ENCODE data around the gene ABLIM1.

ABLIM1 gene

DNA sequence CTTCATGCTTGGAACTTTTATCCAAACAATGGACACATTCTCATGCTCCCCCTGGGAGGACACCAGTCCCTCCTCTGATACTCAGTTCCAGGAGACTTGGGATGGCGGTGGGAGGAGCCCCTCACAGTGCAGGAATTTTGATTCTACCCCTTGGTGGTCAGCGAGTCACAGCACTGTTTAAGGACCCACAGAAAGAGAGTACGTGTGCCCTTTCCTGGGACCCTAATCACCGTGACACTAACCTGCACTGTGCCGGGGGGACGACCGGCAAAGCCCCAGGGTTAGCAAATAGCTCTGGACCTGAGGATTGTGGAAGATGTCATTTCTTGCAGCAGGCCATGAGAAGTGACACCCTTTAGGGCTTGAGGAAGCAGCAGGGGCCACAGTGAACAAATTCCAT is 264.2 kb downstream of the ABLIM1 start:
- TF ChIP-seq Cebpa-rat (IDR thresholded peaks at IDR 0.05), result no peak
- H3K4me2 ChIP-seq, result peak overlapping the region in 8 of 11 experiments; percentile 16 to 63 (median 44); a peak in 12 of 22 replicates
- no peak overlapping the region for H3K27ac ChIP-seq
- no peak overlapping the region for H3K4me3 ChIP-seq
- H3K9ac ChIP-seq, result no peak overlapping the region
- H3K9me3 ChIP-seq (replicated peaks in 1 of 11), result no peaks in the 10 kb centered on the region
- H3K36me3 ChIP-seq, result no peaks in the 10 kb centered on the region
- peaks cover 7 to 56% (median 34%) of the 10 kb centered on the region in 10 experiments; a peak in 18 of 20 replicates for H3K4me1 ChIP-seq
- no peaks in the 10 kb centered on the region for H4K20me1 ChIP-seq
- peaks cover 0 to 5% (median 0%) of the 10 kb centered on the region in 11 experiments; a peak in 3 of 22 replicates for H3K27me3 ChIP-seq

DNA sequence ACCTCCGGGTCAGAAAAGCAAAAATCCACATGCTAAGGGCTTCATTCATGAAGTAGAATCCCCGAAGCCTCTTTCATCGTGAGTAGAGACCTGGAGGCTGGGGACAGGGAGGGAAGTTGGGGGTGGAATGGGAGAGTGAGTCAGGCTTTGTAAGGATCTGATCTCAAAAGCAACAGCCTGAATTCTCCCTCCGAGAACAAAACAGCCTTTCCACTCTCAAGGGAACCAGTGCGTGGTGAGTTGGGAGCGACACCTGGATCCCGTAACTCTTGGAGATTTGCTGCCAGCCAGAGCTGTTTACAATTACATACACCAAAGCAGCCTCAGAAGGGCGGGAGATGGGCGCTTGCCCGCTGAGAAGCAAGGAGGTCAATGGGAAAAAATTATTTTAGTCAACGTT is 264.6 kb downstream of the ABLIM1 start:
- H3K27me3 ChIP-seq, result peaks cover 0 to 5% (median 0%) of the 10 kb centered on the region in 11 experiments; a peak in 3 of 22 replicates
- no peak for TF ChIP-seq Cebpa-rat (IDR thresholded peaks at IDR 0.05)
- no peaks in the 10 kb centered on the region for H3K36me3 ChIP-seq
- H3K4me3 ChIP-seq, result no peak overlapping the region
- no peaks in the 10 kb centered on the region for H4K20me1 ChIP-seq
- peaks cover 7 to 55% (median 35%) of the 10 kb centered on the region in 10 experiments; a peak in 18 of 20 replicates for H3K4me1 ChIP-seq
- peak overlapping the region in 3 of 11 experiments; percentile 3 to 22 (median 11); a peak in 2 of 22 replicates for H3K4me2 ChIP-seq
- H3K9me3 ChIP-seq (replicated peaks in 1 of 11), result no peaks in the 10 kb centered on the region
- no peak overlapping the region for H3K27ac ChIP-seq
- no peak overlapping the region for H3K9ac ChIP-seq

DNA sequence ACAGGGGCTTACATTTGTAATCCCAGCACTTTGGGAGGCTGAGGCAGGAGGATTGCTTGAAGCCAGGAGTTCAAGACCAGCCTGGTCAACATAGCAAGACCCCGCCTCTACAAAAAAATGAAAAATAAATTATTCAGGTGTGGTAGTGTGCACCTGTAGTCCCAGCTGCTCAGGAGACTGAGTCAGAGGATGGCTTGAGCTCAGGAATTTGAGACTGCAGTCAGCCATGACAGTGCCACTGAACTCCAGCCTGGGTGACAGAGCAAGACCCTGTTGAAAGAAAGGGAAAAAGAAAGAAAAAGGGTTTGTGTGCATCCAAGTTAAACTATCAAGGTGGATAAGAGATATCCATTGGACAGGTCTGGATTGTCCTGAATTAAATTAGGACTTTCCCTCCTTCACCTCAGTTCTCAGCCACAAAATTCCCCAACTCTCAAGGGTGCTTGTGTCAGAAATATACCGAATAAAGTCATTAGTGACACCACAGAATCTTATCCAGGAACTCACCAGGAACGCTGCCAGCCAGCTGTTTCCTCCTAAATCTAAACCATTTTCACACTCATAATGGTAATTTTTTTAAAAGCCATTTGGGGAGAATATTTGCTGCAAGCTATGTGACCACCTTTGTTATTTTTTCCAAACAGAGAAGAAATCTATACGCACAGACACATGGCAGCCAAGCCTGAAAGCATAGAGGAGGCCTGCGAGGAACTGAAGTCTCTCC is 265.8 kb downstream of the ABLIM1 start:
- Histone ChIP-seq H3K27ac (no peak overlapping the region), H3K9me3 (replicated peaks in 1 of 11) (no peaks in the 10 kb centered on the region), H3K4me2 (peak overlapping the region in 4 of 11 experiments; percentile 4 to 34 (median 20); a peak in 8 of 22 replicates), H4K20me1 (no peaks in the 10 kb centered on the region), H3K9ac (no peak overlapping the region), H3K4me3 (no peak overlapping the region), H3K36me3 (no peaks in the 10 kb centered on the region), H3K4me1 (peaks cover 0 to 53% (median 30%) of the 10 kb centered on the region in 10 experiments; a peak in 16 of 20 replicates), H3K27me3 (peaks cover 0 to 5% (median 0%) of the 10 kb centered on the region in 11 experiments; a peak in 2 of 22 replicates)
- no peak for TF ChIP-seq Cebpa-rat (IDR thresholded peaks at IDR 0.05)

DNA sequence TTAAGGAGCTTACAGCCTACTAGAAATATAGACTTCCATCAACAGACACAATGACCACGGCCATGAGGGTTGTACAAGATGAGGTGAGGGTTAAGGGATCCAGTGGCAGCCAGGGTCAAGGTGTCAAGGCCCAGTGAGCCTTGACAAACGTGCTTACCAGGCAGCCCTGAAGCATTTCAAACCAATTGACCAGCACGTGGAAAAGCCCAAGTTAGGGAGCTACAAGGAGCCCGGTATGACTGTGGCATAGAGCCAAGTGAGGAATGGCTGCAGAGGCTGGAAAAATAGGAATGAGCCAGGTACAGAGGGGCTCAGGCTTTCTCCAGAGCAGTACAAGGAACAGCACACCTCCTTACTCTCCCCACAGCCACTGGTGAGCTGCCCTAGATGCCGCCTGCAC is 266.5 kb downstream of the ABLIM1 start:
- no peaks in the 10 kb centered on the region for H3K36me3 ChIP-seq
- H4K20me1 ChIP-seq, result no peaks in the 10 kb centered on the region
- H3K9ac ChIP-seq, result no peak overlapping the region
- peaks cover 0 to 5% (median 0%) of the 10 kb centered on the region in 11 experiments; a peak in 2 of 22 replicates for H3K27me3 ChIP-seq
- H3K4me1 ChIP-seq, result peaks cover 0 to 46% (median 26%) of the 10 kb centered on the region in 10 experiments; a peak in 14 of 20 replicates
- H3K9me3 ChIP-seq (replicated peaks in 1 of 11), result no peaks in the 10 kb centered on the region
- 0 out of 22 replicates have a peak overlapping the region, but pooled peaks of 1 of the 11 experiments have one; percentile 34 for H3K4me2 ChIP-seq
- no peak overlapping the region for H3K4me3 ChIP-seq
- H3K27ac ChIP-seq, result no peak overlapping the region
- TF ChIP-seq Cebpa-rat (IDR thresholded peaks at IDR 0.05), result no peak

DNA sequence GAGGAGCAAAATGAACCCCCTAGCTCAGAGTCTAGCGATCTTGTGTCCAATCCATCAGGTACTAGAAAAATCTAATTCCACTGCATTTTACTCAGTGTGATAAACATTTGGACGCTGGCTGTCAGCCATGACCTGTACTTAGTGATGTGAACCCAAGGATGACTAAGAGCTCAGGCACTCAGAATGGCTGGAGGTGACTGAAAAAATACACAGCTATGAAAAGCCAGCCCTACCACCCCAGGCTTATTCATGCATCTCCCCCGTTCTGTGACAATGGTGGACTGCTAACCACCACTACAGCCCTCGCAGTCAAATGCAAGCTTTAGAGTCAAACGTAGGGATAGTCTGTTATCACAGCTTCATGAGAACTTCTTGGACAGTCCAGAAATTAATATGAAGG is 268.6 kb downstream of the ABLIM1 start:
- Histone ChIP-seq H3K4me1 (peaks cover 0 to 27% (median 15%) of the 10 kb centered on the region in 10 experiments; a peak in 14 of 20 replicates), H3K9me3 (replicated peaks in 1 of 11) (no peaks in the 10 kb centered on the region), H3K27me3 (no peaks in the 10 kb centered on the region), H3K4me2 (no peak overlapping the region), H3K36me3 (no peaks in the 10 kb centered on the region), H3K4me3 (no peak overlapping the region), H3K9ac (no peak overlapping the region), H4K20me1 (no peaks in the 10 kb centered on the region), H3K27ac (no peak overlapping the region)
- TF ChIP-seq Cebpa-rat (IDR thresholded peaks at IDR 0.05), result no peak

DNA sequence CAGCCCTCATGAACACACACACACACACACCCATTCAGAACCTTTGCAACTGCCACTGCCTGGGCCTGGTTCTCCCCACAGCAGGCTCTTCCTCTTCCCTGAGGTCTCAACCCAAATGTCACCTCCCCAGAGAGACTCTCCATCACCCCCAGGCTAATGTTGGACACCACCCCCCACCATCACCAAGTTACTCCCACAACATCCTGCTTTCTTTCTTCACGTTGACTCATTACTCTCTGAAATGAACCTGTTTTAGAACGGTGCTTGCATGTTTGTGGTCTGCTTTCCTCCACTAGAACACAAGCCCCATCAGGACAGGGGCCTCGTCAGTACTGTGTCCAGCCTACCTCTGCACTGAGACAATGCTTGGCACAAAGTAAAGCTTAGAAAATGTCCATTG is 269.8 kb downstream of the ABLIM1 start:
- Histone ChIP-seq H3K4me1 (peaks cover 0 to 22% (median 11%) of the 10 kb centered on the region in 10 experiments; a peak in 12 of 20 replicates), H3K9me3 (replicated peaks in 1 of 11) (no peaks in the 10 kb centered on the region), H3K27me3 (no peaks in the 10 kb centered on the region), H3K36me3 (no peaks in the 10 kb centered on the region), H4K20me1 (no peaks in the 10 kb centered on the region), H3K4me2 (peak overlapping the region in 10 of 11 experiments; percentile 0 to 48 (median 29); a peak in 16 of 22 replicates), H3K27ac (no peak overlapping the region), H3K4me3 (no peak overlapping the region), H3K9ac (no peak overlapping the region)
- no peak for TF ChIP-seq Cebpa-rat (IDR thresholded peaks at IDR 0.05)

DNA sequence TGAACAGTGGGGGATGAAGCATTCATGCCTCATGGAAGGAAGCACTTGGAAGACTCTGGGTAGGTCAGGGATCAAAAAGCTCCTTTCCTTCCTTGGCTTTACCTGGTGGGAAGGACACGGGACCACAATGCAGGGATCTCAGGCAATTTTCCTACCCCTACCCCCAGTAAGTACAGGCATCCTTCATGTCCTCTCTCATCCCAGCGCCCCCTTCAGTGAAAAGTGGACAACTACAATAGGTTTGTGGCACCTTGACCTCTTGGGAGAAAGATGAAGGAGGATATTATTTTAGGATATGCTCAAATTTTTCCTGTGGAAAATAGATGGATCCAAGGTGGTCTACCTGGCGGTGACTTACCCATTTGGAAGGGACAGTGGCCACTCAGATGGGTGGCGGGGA is 270.3 kb downstream of the ABLIM1 start:
- no peaks in the 10 kb centered on the region for H3K36me3 ChIP-seq
- H3K4me2 ChIP-seq, result peak overlapping the region in 10 of 11 experiments; percentile 0 to 48 (median 29); a peak in 15 of 22 replicates
- H3K4me1 ChIP-seq, result peaks cover 0 to 19% (median 9%) of the 10 kb centered on the region in 10 experiments; a peak in 12 of 20 replicates
- H3K27me3 ChIP-seq, result no peaks in the 10 kb centered on the region
- H4K20me1 ChIP-seq, result no peaks in the 10 kb centered on the region
- no peaks in the 10 kb centered on the region for H3K9me3 ChIP-seq (replicated peaks in 1 of 11)
- no peak overlapping the region for H3K4me3 ChIP-seq
- no peak overlapping the region for H3K27ac ChIP-seq
- no peak for TF ChIP-seq Cebpa-rat (IDR thresholded peaks at IDR 0.05)
- no peak overlapping the region for H3K9ac ChIP-seq

DNA sequence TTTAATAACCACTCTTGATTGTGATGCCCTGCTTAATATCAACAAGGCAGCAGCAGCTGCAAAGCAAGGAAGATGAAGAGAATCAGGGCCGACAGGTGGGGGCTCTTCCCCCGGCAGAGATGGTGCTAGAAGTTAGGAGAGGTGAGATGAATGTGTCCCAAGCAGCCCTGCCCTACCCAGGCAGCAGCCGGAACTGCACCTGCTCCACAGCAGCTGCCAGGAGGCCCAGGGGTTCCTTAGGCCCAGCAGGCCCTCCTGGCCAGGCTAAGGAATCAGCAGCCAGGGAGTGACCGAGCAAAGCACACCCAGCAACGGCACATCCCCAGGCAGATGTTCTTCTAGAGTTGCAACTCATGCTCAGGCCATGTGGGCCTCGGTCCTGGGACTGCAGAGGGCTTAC is 271.6 kb downstream of the ABLIM1 start:
- H3K4me3 ChIP-seq, result no peak overlapping the region
- peaks cover 0 to 12% (median 7%) of the 10 kb centered on the region in 10 experiments; a peak in 10 of 20 replicates for H3K4me1 ChIP-seq
- no peaks in the 10 kb centered on the region for H3K27me3 ChIP-seq
- no peak for TF ChIP-seq Cebpa-rat (IDR thresholded peaks at IDR 0.05)
- H3K9ac ChIP-seq, result no peak overlapping the region
- H3K9me3 ChIP-seq (replicated peaks in 1 of 11), result no peaks in the 10 kb centered on the region
- H3K36me3 ChIP-seq, result no peaks in the 10 kb centered on the region
- no peaks in the 10 kb centered on the region for H4K20me1 ChIP-seq
- no peak overlapping the region for H3K4me2 ChIP-seq
- H3K27ac ChIP-seq, result no peak overlapping the region

DNA sequence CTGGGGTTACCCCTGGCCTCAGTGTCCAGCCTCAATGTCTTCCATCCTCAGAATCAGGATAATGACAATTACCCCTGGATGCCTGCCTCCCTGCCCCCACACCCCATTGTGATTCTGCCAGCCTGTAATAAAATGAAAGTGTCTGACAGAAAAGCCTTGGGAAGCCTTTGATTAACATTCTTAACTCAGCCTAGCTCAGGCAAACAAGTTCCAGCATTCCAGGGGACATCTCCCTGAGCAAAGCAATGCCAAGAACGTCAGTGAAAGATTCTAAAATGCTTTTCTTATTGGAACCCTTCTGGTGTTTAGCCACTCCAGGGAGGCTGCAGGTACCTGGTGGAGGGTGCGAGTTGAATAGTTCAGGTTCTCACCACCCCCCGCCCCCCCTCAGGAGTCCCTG is 272.5 kb downstream of the ABLIM1 start:
- no peaks in the 10 kb centered on the region for H4K20me1 ChIP-seq
- H3K4me2 ChIP-seq, result no peak overlapping the region
- H3K4me1 ChIP-seq, result peaks cover 0 to 12% (median 7%) of the 10 kb centered on the region in 10 experiments; a peak in 10 of 20 replicates
- H3K9ac ChIP-seq, result no peak overlapping the region
- no peak for TF ChIP-seq Cebpa-rat (IDR thresholded peaks at IDR 0.05)
- H3K27ac ChIP-seq, result no peak overlapping the region
- H3K4me3 ChIP-seq, result no peak overlapping the region
- H3K36me3 ChIP-seq, result no peaks in the 10 kb centered on the region
- H3K27me3 ChIP-seq, result no peaks in the 10 kb centered on the region
- H3K9me3 ChIP-seq (replicated peaks in 1 of 11), result no peaks in the 10 kb centered on the region

All from BLaER1 treated with 17β-estradiol and CSF1 and Interleukin-3, amounts not matched to agents 10 nM and 100 nM (cell line).